ENCODE measurements around the gene RPP14. TPM values are rescaled to one million over a fixed set of nuclear protein-coding genes. Genes with fewer than 3 reads are reported as not detected.

The RPP14 gene
- total RNA-seq, 1 donor from 2014 or later = 20.3 TPM

DNA sequence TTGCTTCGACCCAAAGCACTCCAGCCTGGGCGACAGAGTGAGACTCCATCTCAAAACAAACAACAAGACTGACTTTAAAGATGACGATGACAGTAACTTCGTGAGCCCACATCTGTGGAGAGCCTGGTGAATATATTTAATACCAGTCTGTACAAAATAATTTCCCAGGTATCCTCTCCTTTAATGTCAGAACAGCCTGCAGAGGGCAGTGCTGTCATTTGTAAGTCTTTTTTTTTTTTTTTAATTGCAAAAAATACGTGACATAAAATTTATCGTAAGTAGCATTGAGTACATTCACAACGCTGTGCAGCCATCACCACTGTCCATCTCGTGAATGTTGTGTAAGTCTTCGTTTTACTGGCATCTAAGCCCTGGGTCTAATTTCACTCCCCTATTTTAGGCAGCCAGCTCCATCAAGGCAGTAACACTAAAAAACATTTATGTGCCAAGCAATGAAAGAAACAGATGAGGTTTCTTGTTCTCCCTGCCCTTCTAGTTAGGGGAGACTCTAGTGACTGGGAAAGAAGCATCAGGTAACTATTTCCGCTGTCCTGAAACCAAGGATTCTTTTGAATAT, 1.7 kb downstream of the RPP14 start:
- H3K4me3 ChIP-seq (ENCODE audit: low read depth, low read length) = peak overlapping the region; percentile 90
- H3K36me3 ChIP-seq (ENCODE audit: control insufficient read depth, insufficient read depth, low read length) = peaks cover 10% of the 10 kb centered on the region
- H3K27me3 ChIP-seq (ENCODE audit: control insufficient read depth, insufficient read depth, low read length) = no peaks in the 10 kb centered on the region
- FAIRE-seq = no peak
- TF ChIP-seq, protein P1, sequence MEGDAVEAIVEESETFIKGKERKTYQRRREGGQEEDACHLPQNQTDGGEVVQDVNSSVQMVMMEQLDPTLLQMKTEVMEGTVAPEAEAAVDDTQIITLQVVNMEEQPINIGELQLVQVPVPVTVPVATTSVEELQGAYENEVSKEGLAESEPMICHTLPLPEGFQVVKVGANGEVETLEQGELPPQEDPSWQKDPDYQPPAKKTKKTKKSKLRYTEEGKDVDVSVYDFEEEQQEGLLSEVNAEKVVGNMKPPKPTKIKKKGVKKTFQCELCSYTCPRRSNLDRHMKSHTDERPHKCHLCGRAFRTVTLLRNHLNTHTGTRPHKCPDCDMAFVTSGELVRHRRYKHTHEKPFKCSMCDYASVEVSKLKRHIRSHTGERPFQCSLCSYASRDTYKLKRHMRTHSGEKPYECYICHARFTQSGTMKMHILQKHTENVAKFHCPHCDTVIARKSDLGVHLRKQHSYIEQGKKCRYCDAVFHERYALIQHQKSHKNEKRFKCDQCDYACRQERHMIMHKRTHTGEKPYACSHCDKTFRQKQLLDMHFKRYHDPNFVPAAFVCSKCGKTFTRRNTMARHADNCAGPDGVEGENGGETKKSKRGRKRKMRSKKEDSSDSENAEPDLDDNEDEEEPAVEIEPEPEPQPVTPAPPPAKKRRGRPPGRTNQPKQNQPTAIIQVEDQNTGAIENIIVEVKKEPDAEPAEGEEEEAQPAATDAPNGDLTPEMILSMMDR (IDR thresholded peaks at IDR 0.05; ENCODE audit: insufficient read depth, low read length, severe bottlenecking) = peak; percentile 42
- DNase-seq (ENCODE audit: low read depth) = peak; percentile 67

- TF ChIP-seq, protein P1 (IDR thresholded peaks at IDR 0.05; ENCODE audit: insufficient read depth, low read length, severe bottlenecking) = no peak
- Histone ChIP-seq H3K4me3 (ENCODE audit: low read depth, low read length) (no peak overlapping the region), H3K36me3 (ENCODE audit: control insufficient read depth, insufficient read depth, low read length) (peaks cover 13% of the 10 kb centered on the region), H3K27me3 (ENCODE audit: control insufficient read depth, insufficient read depth, low read length) (no peaks in the 10 kb centered on the region)
- FAIRE-seq = no peak
- DNase-seq (ENCODE audit: low read depth) = no peak
Measured at GRCh38 chr3:58308728-58309127, 2.7 kb downstream of the RPP14 start.

GRCh38 chr3:58317811-58318210, 11.8 kb downstream of the RPP14 start:
- no peak for FAIRE-seq
- H3K36me3 ChIP-seq (ENCODE audit: control insufficient read depth, insufficient read depth, low read length) = peaks cover 13% of the 10 kb centered on the region

DNA sequence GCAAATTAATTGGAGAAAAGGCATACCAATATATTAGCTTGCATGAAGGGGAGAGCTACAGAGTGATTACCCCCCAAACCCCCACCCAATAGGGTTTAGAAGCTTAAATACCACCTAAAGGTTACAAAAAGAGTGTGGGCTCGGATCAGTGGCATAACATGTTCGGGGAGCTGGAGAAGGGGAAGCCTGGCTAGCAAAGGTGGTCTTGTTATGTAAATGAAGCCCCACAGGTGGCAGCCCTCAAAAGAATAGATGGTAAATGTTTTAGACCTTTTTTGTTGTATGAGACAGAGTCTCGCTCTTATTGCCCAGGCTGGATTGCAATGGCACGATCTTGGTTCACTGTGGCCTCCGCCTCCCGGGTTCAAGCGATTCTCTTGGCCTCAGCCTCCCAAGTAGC, 15.7 kb downstream of the RPP14 start:
- FAIRE-seq = no peak
- no peaks in the 10 kb centered on the region for H3K27me3 ChIP-seq (ENCODE audit: control insufficient read depth, insufficient read depth, low read length)

More at GRCh38 chr3:58317811-58318210, 11.8 kb downstream of the RPP14 start:
- TF ChIP-seq, protein P1 (IDR thresholded peaks at IDR 0.05; ENCODE audit: insufficient read depth, low read length, severe bottlenecking) = no peak
- H3K27me3 ChIP-seq (ENCODE audit: control insufficient read depth, insufficient read depth, low read length) = no peaks in the 10 kb centered on the region
- no peak overlapping the region for H3K4me3 ChIP-seq (ENCODE audit: low read depth, low read length)
- DNase-seq (ENCODE audit: low read depth) = no peak

GRCh38 chr3:58322793-58323192, 16.7 kb downstream of the RPP14 start:
- TF ChIP-seq, protein P1 (IDR thresholded peaks at IDR 0.05; ENCODE audit: insufficient read depth, low read length, severe bottlenecking) = no peak
- peaks cover 4% of the 10 kb centered on the region for H3K36me3 ChIP-seq (ENCODE audit: control insufficient read depth, insufficient read depth, low read length)
- DNase-seq (ENCODE audit: low read depth) (no peak), FAIRE-seq (no peak)
- no peak overlapping the region for H3K4me3 ChIP-seq (ENCODE audit: low read depth, low read length)
- H3K27me3 ChIP-seq (ENCODE audit: control insufficient read depth, insufficient read depth, low read length) = no peaks in the 10 kb centered on the region

More for the DNA sequence above, 15.7 kb downstream of the RPP14 start:
- TF ChIP-seq, protein P1 (IDR thresholded peaks at IDR 0.05; ENCODE audit: insufficient read depth, low read length, severe bottlenecking) = no peak
- DNase-seq (ENCODE audit: low read depth) = no peak
- peaks cover 4% of the 10 kb centered on the region for H3K36me3 ChIP-seq (ENCODE audit: control insufficient read depth, insufficient read depth, low read length)
- no peak overlapping the region for H3K4me3 ChIP-seq (ENCODE audit: low read depth, low read length)

Data from bronchial epithelial cell (primary cell).